GM12878 (cell line): Measurements from ENCODE around the gene HECTD4. TPM values are rescaled to one million over a fixed set of nuclear protein-coding genes. Genes with fewer than 3 reads are reported as not detected.

Source experiments
- ATAC-seq: fragments of 200-7000 bp; cut with Tn5 transposase; 3 replicates; pipeline ENCODE4 v1.9.1; 2020; ENCODE audit warnings: mild to moderate bottlenecking, moderate library complexity
- BruUV-seq: library from RNA; stranded (reverse); fragments of 400-500 nt; replicated peaks from 2 replicates; lab custom pipeline; 2021; lab: Mats Ljungman, UMichigan
- CTCF ChIA-PET: fragments of 300-600 bp; sonication (Branson Sonifier 250); formaldehyde crosslinking; extraction: SDS; loops from one replicate; lab custom pipeline; 2021; ENCODE audit warnings: inconsistent platforms; lab: Yijun Ruan, JAX
- POLR2A ChIA-PET: fragments of 350-600 bp; formaldehyde crosslinking; extraction: SDS; loops from one replicate; lab custom pipeline; 2021; ENCODE audit warnings: inconsistent platforms; lab: Charles Lee
- RAD21 ChIA-PET: fragments of 300-600 bp; sonication (Branson Sonifier 250); formaldehyde crosslinking; loops from one replicate; lab custom pipeline; 2023; ENCODE audit warnings: antibody characterized with exemption; ENCODE audit not compliant: unreplicated experiment; lab: Charles Lee
- SMC1A ChIA-PET: fragments of 300-600 bp; sonication (Branson Sonifier 250); formaldehyde crosslinking; loops from one replicate; lab custom pipeline; 2023; ENCODE audit not compliant: unreplicated experiment, uncharacterized antibody; lab: Charles Lee
- DNase-seq: peaks from one replicate; pipeline ENCODE4 v3.0.0-alpha.2; 2011; ENCODE audit warnings: low read depth, low spot score
- FAIRE-seq: peaks from 3 replicates; lab custom pipeline; 2011; peaks lifted over from hg19 to GRCh38; lab: Jason Lieb, UNC
- H2AFZ ChIP-seq: 2 replicates; pipeline ENCODE4 v1.6.0; 2011; ENCODE audit warnings: low read depth, low read length, control low read depth; ENCODE audit not compliant: control insufficient read depth
- H3K27ac ChIP-seq: 2 replicates; pipeline ENCODE4 v1.5.1; 2011; ENCODE audit warnings: control low read depth; ENCODE audit not compliant: control insufficient read depth, insufficient read depth
- H3K27me3 ChIP-seq, 2 experiments: replicated peaks in 1 of 2; 2 replicates each; pipeline versions ENCODE4 v1.6.0 to v1.6.1; 2011; ENCODE audit warnings: low read length in 1 of 2; ENCODE audit not compliant: control insufficient read depth in 2 of 2, insufficient read depth in 2 of 2
- H3K36me3 ChIP-seq, 2 experiments: 2 replicates each; pipeline ENCODE4 v1.5.1; 2011; ENCODE audit warnings: low read length in 1 of 2; ENCODE audit not compliant: control insufficient read depth in 2 of 2, insufficient read depth in 2 of 2
- H3K4me1 ChIP-seq: 2 replicates; pipeline ENCODE4 v1.6.1; 2011; ENCODE audit warnings: mild to moderate bottlenecking, low read length, moderate library complexity, mixed read lengths; ENCODE audit not compliant: control insufficient read depth, insufficient read depth
- H3K4me2 ChIP-seq: 2 replicates; pipeline ENCODE4 v1.6.0; 2011; ENCODE audit warnings: control low read depth; ENCODE audit not compliant: control insufficient read depth, insufficient read depth
- H3K4me3 ChIP-seq: fragments of 200-600 bp; sonication (generic); 2 replicates; pipeline ENCODE4 v1.5.1; 2016
- H3K79me2 ChIP-seq: 2 replicates; pipeline ENCODE4 v1.6.0; 2011; ENCODE audit warnings: low read length; ENCODE audit not compliant: control insufficient read depth, insufficient read depth
- H3K9ac ChIP-seq: 2 replicates; pipeline ENCODE4 v1.8.0; 2011; ENCODE audit warnings: low read length, control low read depth, mixed read lengths; ENCODE audit not compliant: control insufficient read depth, insufficient read depth
- H3K9me3 ChIP-seq: replicated peaks from 3 replicates; pipeline ENCODE4 v1.5.1; 2011; ENCODE audit warnings: mild to moderate bottlenecking, low read length; ENCODE audit not compliant: control insufficient read depth, insufficient read depth
- H4K20me1 ChIP-seq: 2 replicates; pipeline ENCODE4 v1.6.0; 2011; ENCODE audit not compliant: control insufficient read depth, insufficient read depth
- ASH2L ChIP-seq: fragments of 300-600, 200-600 bp; sonication (generic); IDR thresholded peaks from 2 replicates; pipeline ENCODE4 v1.6.1; 2017; ENCODE audit warnings: low read depth, mild to moderate bottlenecking, borderline replicate concordance
- ATF2 ChIP-seq: IDR thresholded peaks from 2 replicates; pipeline ENCODE4 v1.6.1; 2012; ENCODE audit warnings: low read length, inconsistent platforms
- CBX3 ChIP-seq: fragments of 200-600 bp; sonication (generic); IDR thresholded peaks from 2 replicates; pipeline ENCODE4 v1.6.1; 2016; ENCODE audit warnings: low read depth, borderline replicate concordance
- CBX5 ChIP-seq: sonication (generic); IDR thresholded peaks from 2 replicates; pipeline ENCODE4 v1.6.1; 2016; ENCODE audit warnings: low read depth, moderate library complexity, mild to moderate bottlenecking, inconsistent platforms
- DPF2 ChIP-seq: fragments of 450-650 bp; IDR thresholded peaks from 2 replicates; pipeline ENCODE4 v1.6.1; 2017; ENCODE audit warnings: mild to moderate bottlenecking
- HDGF ChIP-seq: fragments of 450-650 bp; IDR thresholded peaks from 2 replicates; pipeline ENCODE4 v1.6.1; 2016; ENCODE audit warnings: antibody characterized with exemption
- KLF5 ChIP-seq: fragments of 450-650 bp; IDR thresholded peaks from 2 replicates; pipeline ENCODE4 v1.6.1; 2014; ENCODE audit warnings: mild to moderate bottlenecking; ENCODE audit not compliant: partially characterized antibody
- MLLT1 ChIP-seq: fragments of 450-650 bp; IDR thresholded peaks from 2 replicates; pipeline ENCODE4 v1.6.1; 2016; ENCODE audit warnings: mild to moderate bottlenecking
- NBN ChIP-seq: fragments of 450-650 bp; IDR thresholded peaks from 2 replicates; pipeline ENCODE4 v1.6.1; 2016
- PML ChIP-seq: IDR thresholded peaks from 2 replicates; pipeline ENCODE4 v1.6.1; 2012; ENCODE audit warnings: low read length, inconsistent platforms
- SPI1 ChIP-seq: IDR thresholded peaks from 2 replicates; pipeline ENCODE4 v1.6.1; 2011; ENCODE audit warnings: low read depth, mild to moderate bottlenecking, low read length, moderate library complexity, borderline replicate concordance; ENCODE audit not compliant: insufficient read depth
- TARDBP ChIP-seq: IDR thresholded peaks from 2 replicates; pipeline ENCODE4 v1.6.1; 2016; ENCODE audit warnings: borderline replicate concordance
- WGBS: methylation state at CpG from one replicate; pipeline ENCODE4 v1.1.6; 2016; ENCODE audit warnings: low lambda C conversion rate; ENCODE audit not compliant: insufficient replicate concordance, insufficient coverage; ENCODE audit errors: missing lambda C conversion rate; 5-methylcytosine and 5-hydroxymethylcytosine counted together
- in situ Hi-C: fragments of 300-500 bp; cut with MboI; formaldehyde crosslinking; loops from 9 replicates; pipeline ENCODE4 v1.14.3; 2018; ENCODE audit warnings: mixed read lengths
- intact Hi-C: fragments of 100-400 bp; cut with micrococcal nuclease; formaldehyde crosslinking; loops from one replicate; pipeline ENCODE4 v1.14.2; 2022; ENCODE audit not compliant: unreplicated experiment
- polyA plus RNA-seq, 11 experiments: library from polyadenylated mRNA; depleted of rRNA in 4 of 11; unstranded in 6 of 11; stranded (reverse) in 5 of 11; fragments of >200 nt; fragmentation: Nextera tagmentation in 4 of 11; fragmentation: Illumina TruSeq in 1 of 11; extraction: Ambion mirVana in 4 of 11; extraction: Trizol in 1 of 11; gene quantifications; 1 replicate in 1 of 11; 2 replicates in 10 of 11; pipeline versions ENCODE4 v1.2.1 to v1.2.3, GENCODE V29; 2011 to 2016; ENCODE audit warnings: inconsistent platforms in 2 of 11, missing spikeins in 2 of 11, low read depth in 1 of 11
- total RNA-seq, 4 experiments: library from RNA; depleted of rRNA in 3 of 4; stranded (reverse); fragments of >200 nt in 3 of 4; fragmentation: Illumina TruSeq in 1 of 4; extraction: Trizol in 1 of 4; gene quantifications; 2 replicates each; pipeline versions ENCODE4 v1.2.1 to v1.2.3, GENCODE V29; 2013 to 2021
- TF ChIP-seq, protein P1 (sequence below), 3 experiments: IDR thresholded peaks in 2 of 3; conservative IDR thresholded peaks in 1 of 3; 2 replicates each; pipeline ENCODE4 v1.5.1; 2011; ENCODE audit warnings: low read depth in 3 of 3, low read length in 3 of 3, mild to moderate bottlenecking in 3 of 3, control low read depth in 2 of 3, moderate library complexity in 2 of 3, inconsistent platforms in 1 of 3, mixed read lengths in 1 of 3; ENCODE audit not compliant: control insufficient read depth in 2 of 3, insufficient read depth in 1 of 3; ENCODE audit errors: extremely low read depth in 1 of 3

The HECTD4 gene
- total and polyA plus RNA-seq, 10 of the 15 experiments (the other 5 are each of a cell fraction or from before 2014, with no cell fraction given): 5.8 to 43.9 (median 17.9) TPM

DNA sequence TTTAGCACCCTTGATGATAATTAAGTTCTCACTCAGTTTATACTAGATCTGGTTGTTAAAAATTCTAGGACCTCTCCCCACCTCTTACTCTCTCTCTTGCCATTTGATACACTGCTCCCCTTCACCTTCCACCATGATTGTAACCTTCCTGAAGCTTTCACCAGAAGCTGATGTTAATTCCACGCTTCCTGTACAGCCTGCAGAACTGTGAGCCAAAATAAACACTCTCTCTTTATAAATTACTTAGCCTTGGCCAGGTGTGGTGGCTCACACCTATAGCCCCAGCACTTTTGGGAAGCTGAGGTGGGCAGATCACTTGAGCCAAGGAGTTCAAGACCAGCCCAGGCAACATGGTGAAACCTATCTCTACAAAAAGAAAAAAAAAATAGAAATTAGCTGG lies 11.1 kb upstream of the HECTD4 start:
- RAD21 ChIA-PET: no interaction called here
- WGBS: 0% methylated on average over 1 of the region's 1 CpG
- no peak for DNase-seq

More for the DNA sequence above, 11.1 kb upstream of the HECTD4 start:
- ChIA-PET CTCF (no interaction called here), SMC1A (interaction anchor here (0.9 kb wide), 1 partner anchor 9 kb away, joined by 3 read pairs; no protein-coding TSS in a partner anchor), POLR2A (no interaction called here)
- H3K27me3 ChIP-seq: no peaks in the 10 kb centered on the region
- H2AFZ ChIP-seq: no peak overlapping the region
- no peaks in the 10 kb centered on the region for H4K20me1 ChIP-seq
- no peak overlapping the region for H3K9ac ChIP-seq
- no peak for FAIRE-seq
- no peaks in the 10 kb centered on the region for H3K79me2 ChIP-seq
- H3K9me3 ChIP-seq: no peaks in the 10 kb centered on the region
- H3K27ac ChIP-seq: no peak overlapping the region
- H3K4me2 ChIP-seq: no peak overlapping the region
- in situ Hi-C loops (no loop called here), intact Hi-C loops (no loop called here)
- no peak for TF ChIP-seq ASH2L
- TF ChIP-seq CBX5: no peak
- no peak for TF ChIP-seq PML
- no peak for TF ChIP-seq CBX3
- no peak for TF ChIP-seq DPF2
- TF ChIP-seq MLLT1: no peak
- no peak for TF ChIP-seq NBN
- TF ChIP-seq, protein P1, sequence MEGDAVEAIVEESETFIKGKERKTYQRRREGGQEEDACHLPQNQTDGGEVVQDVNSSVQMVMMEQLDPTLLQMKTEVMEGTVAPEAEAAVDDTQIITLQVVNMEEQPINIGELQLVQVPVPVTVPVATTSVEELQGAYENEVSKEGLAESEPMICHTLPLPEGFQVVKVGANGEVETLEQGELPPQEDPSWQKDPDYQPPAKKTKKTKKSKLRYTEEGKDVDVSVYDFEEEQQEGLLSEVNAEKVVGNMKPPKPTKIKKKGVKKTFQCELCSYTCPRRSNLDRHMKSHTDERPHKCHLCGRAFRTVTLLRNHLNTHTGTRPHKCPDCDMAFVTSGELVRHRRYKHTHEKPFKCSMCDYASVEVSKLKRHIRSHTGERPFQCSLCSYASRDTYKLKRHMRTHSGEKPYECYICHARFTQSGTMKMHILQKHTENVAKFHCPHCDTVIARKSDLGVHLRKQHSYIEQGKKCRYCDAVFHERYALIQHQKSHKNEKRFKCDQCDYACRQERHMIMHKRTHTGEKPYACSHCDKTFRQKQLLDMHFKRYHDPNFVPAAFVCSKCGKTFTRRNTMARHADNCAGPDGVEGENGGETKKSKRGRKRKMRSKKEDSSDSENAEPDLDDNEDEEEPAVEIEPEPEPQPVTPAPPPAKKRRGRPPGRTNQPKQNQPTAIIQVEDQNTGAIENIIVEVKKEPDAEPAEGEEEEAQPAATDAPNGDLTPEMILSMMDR (IDR thresholded peaks at IDR 0.05 in 2 of 3, conservative IDR thresholded peaks at IDR 0.05 in 1 of 3; ENCODE audit: control insufficient read depth in 2 of 3, extremely low read depth in 1 of 3, insufficient read depth in 1 of 3, low read depth in 3 of 3, low read length in 3 of 3): no peak
- no peak for TF ChIP-seq ATF2
- TF ChIP-seq KLF5: no peak
- no peak for TF ChIP-seq SPI1
- no peak for TF ChIP-seq HDGF
- TF ChIP-seq TARDBP: no peak
- TF ChIP-seq, all 136 proteins: peak for 0
- ATAC-seq: no peak
- BruUV-seq: no TSS peak
- H3K36me3 ChIP-seq: no peaks in the 10 kb centered on the region
- no peaks in the 10 kb centered on the region for H3K4me1 ChIP-seq
- no peak overlapping the region for H3K4me3 ChIP-seq
